GM18907 (cell line): Measurements from ENCODE around the gene PDIK1L.
"Not testable (repeated sequence)": the region's sequence is repeated elsewhere in the genome, so short reads cannot be mapped to it uniquely, and the experiment has no call there.

Experiments used
- ATAC-seq: cut with Tn5 transposase; IDR thresholded peaks from one replicate; pipeline ENCODE4 v1.9.1; 2021; ENCODE audit warnings: mild to moderate bottlenecking, moderate library complexity; ENCODE audit not compliant: unreplicated experiment

The PDIK1L gene

DNA sequence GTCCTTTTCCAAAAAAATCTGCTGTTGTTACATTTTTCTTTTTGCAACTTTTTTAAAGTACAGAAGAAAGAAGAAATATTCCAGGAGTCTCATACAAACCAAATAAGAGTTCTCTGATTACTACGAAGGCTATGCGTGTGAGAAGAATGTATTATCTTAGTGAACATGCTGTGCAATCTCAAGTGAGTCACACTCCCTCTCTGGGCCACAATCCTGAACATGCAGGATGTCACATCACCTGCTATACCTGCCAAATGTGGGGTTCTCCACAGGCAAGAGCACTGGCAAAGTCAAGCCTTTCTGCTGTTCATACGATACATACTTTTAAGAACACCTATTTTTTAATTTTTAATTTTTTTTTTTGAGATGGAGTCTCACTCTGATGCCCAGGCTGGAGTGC lies 22.5 kb upstream of the PDIK1L start:
- ATAC-seq: no peak

DNA sequence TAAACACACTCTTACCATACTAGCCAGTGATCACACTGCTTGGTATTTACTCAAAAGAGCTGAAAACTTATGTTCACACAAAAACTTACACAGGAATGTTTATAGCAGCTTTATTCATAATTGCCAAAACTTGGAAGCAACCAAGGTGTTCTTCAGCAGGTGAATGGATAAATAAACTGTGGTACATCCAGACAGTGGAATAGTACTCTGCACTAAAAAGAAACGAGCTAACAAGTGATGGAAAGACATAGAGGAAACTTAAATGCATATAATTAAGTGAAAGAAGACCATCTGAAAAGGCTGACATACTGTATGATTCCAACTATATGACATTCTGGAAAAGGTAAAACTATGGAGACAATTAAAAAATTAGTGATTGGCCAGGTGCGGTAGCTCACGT lies 20.7 kb upstream of the PDIK1L start:
- no peak for ATAC-seq

DNA sequence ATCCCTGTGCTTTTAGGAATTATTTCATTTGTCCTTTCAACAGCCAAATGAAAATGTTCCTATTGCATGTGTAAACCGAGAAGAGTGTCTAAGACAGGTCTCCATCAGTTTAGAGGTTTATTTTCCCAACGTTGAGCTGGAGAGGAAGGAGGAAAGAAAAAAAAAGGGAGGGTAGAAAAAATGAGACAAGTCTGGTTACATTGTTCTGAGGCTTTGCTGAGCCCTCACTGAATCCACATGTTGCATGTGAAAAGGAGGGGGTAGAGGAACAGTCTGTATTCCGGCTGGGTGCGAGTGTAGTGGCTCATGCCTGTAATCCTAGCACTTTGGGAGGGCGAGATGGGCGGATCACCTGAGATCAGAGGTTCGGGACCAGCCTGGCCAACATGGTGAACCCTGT lies 19.2 kb upstream of the PDIK1L start:
- ATAC-seq: no peak

- ATAC-seq: not testable (repeated sequence)
These were observed 18.1 kb upstream of the PDIK1L start for GRCh38 chr1:26093569-26093968.

DNA sequence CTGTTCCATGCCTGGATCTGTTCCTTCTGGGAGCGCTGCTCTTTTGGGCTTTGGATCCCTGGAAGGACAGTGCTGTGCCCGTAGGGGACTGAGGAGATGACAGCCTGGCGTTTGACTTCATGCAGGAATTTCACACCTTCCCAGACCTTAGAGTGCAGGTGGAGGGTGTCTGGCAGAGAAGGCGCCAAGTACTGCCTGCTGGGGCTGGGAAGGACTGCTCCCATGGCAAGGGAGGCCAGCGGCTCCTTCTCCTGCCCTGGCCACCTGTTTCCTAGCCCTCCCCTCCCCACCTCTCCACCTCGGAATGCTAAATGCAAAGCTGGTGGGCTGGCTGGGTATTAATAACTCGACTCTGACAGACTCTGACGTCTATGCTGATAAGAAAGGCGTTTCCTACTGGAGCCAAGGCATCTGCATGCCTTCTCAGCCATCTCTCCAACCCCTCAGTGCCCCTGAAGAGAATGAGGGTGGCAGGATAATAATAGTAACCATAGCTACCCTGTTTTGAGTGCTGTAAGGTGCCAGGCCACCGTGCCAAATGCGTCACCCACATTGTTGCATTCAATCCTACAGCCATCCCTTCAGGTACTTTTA lies 17.5 kb upstream of the PDIK1L start:
- ATAC-seq: no peak

DNA sequence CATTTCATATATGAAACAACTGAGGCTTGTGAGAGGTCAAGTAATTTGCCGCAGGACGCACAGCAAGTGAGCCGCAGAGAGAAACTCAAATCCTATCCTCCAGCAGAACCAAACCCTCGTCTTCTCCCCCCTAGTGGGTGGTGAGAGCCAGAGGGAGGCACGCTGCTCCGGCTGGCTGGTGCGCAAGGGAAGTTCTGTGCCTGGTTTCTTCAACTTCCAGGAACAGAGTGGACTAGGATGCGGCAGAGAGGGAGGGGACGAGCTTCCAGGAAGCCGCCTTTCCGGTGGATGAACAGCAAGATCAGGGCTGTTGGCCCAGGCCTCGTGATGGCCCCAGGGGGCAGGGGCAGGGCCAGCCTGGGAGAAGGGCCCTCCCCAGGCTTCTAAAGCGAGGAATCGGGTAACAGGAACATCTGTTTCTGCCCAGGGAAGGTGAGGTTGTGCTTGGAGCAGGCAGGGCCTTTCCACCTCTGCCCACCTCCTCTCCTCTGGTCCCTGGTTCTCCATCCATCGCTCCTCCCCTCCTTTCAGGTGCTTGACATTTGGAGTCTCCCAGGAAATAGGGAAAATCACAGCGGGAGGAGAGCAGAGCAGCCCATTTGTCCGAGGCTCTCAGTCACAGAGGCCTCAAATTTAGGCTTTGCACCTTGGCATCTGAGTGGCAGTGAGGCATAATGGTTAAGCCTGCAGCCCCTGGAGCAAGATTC lies 16.8 kb upstream of the PDIK1L start:
- ATAC-seq: no peak

- ATAC-seq: no peak
These were observed 15.2 kb upstream of the PDIK1L start for GRCh38 chr1:26096471-26096870.

DNA sequence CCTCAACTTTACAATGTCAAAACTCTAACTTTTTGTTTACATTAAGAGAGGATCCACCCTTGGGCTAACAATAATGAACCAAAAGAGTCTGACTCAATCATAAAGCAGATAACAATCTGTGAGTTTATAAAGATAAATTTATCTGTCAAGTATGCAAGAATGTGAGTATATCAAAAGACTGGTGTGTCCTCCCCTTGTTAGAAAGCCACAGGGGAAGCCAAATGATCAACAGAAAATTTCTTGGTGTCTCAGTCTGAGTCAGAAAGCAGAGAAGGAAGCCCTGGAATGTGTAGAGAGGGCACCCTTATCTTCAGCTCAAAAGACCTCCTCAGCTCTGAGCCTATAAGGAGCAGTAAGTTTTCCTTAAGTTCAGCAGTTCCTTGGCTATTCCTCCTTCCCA lies 13.9 kb upstream of the PDIK1L start:
- no peak for ATAC-seq

- ATAC-seq: no peak
These were observed 13.0 kb upstream of the PDIK1L start for GRCh38 chr1:26098602-26099001.

- no peak for ATAC-seq
These were observed 11.8 kb upstream of the PDIK1L start for GRCh38 chr1:26099780-26100179.

DNA sequence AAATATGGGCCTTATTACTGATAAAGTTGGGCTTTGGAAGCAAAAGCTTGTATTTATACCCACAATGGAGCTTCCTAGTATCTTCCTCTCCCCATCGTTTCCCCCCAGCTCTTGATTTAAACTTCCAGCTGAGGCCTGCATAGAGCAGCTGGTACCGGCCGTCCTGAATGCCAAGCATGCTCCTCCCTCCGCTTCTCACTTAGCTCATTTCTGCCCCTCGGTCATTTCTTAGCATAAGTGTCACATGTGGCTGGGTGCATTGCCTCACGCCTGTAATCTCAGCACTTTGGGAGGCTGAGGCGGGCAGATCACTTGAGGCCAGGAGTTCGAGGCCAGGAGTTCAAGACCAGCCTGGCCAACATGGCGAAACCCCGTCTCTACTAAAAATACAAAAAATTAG lies 11.4 kb upstream of the PDIK1L start:
- ATAC-seq: not testable (repeated sequence)

GRCh38 chr1:26102119-26102518 lies 9.5 kb upstream of the PDIK1L start:
- ATAC-seq: no peak

DNA sequence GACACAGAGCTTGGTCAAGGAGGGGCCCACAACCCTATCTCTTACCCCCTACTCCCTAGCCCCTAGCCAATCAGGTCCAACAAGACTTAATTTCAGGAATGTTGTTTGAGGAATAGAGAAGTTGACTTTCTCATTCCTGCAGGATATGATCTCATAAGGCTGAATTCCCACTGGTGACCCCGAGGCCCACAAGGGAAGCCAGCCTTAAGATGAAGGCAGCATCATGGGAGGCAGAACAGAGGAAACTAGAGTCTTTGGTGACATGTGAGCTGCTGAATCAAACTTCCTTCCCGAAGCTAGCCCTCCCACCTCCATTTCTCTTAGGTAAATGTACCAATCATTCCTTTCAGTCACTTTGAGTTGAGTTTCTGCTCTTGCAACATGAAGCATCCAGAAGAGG lies 9.1 kb upstream of the PDIK1L start:
- no peak for ATAC-seq

DNA sequence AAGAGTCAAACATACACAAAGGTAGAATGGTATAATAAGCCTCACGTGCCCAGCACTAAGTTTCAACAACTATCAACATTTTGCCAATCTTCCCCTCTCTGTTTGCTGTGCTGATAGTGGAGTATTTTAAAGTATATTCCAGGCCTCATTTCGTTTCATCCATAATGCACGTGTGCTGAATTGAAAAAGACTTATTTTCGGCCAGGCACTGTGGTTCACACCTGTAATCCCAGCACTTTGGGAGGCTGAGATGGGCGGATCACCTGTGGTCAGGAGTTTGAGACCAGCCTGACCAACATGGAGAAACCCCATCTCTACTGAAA lies 6.4 kb upstream of the PDIK1L start:
- ATAC-seq: not testable (repeated sequence)

GRCh38 chr1:26109229-26110164 lies 2.1 kb upstream of the PDIK1L start:
- no peak for ATAC-seq

DNA sequence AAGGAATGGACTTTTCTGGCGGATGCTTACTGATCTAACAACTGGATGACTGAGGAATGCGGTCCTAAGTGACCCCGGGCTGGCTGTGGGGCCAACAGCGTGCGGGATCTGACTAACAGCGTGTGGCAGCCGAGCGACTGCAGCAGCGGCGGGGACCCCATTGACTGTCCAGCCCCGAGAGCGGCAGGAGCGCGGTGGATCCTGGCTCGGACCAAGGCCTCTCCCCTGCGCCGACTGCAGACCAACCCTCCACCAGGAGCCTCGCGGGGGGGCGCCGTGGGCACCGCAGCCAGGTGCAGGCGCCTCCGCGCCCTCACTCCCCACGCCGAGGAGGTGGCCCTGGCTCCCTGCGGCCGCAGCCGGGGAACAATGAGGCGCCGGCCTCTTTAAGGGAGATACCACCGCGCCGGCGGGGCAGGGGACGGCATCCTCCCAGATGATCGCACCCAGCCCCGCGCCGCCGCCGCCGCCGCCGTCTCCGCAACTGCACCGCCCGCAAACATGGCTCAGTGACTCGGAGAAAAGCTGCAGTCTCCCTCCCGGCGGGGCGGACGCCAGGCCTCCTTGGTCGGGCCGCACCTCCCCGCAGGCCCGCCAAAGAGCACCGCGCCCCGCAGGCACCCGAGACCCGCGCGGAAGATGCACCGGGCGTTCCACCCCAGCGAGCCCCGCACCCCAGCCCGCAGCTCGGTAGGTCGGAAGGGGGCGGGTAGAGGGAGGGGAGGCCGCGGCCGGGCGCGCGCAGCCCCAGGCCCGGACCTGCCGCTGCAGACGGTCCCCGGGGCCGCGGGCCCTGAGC lies 694 bp upstream of the PDIK1L start:
- peak; percentile 50 for ATAC-seq

DNA sequence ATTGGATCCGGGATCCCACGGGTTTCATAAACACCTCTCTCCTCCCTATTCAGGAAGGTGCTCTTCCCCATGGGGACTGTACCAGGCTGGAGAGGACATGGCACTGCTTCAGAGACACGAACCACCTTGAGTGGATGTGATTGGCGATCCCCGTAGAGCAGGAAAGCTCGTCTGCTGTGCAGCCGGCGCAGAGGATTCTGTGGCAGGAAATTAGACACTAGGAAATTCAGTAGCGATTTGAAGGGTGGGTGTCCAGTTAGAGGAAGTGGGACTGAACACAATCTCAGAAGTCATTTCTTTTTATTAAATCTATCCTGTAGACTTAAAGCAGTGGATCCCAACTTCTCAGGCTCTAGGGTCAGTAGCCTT lies 767 bp downstream of the PDIK1L start:
- ATAC-seq: peak; percentile 11

GRCh38 chr1:26114165-26114927 lies 2.7 kb downstream of the PDIK1L start:
- ATAC-seq: no peak

- peak; percentile 66 for ATAC-seq
These were observed 8.4 kb downstream of the PDIK1L start for GRCh38 chr1:26119892-26120608.
